ENCODE results near the gene ALG2.

DNA sequence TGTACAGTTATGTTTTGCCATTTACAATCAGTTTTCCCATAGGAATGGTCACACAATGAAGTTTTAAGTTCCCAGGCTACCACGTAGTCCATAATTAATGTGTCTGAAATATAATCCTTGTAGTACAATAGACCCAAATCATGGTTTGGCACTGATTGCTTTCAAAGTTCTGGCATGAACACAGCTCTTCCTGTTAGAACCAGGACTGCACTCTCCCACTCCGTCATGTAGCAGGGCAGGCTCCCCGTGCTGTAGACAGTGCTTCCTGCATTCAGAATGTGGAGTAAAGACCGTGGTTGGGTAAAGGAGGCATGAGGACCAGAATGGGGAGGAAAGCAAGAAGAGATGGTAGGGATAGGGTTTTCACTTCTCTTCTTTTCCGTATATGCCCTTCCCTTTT lies 4.3 kb upstream of the ALG2 start:
- TF ChIP-seq POLR2A (IDR thresholded peaks at IDR 0.05), result no peak
- no peak for TF ChIP-seq CTCF (IDR thresholded peaks at IDR 0.05)
